ENCODE data around the gene LDAF1.
"Not testable (repeated sequence)": the region's sequence is repeated elsewhere in the genome, so short reads cannot be mapped to it uniquely, and the experiment has no call there.

The LDAF1 gene

GRCh38 chr16:21158208-21159110, at the start of gene LDAF1:
LDAF1 (plus strand) TSS chr16:21158674; CDS start chr16:21161183, 2,509 bp downstream.
- peak; percentile 73 for DNase-seq (ENCODE audit: low read depth)

- DNase-seq (ENCODE audit: low read depth): not testable (repeated sequence)
Observed at GRCh38 chr16:21115551-21115950, 42.9 kb upstream of the LDAF1 start.

GRCh38 chr16:21116148-21116693, 42.3 kb upstream of the LDAF1 start:
- DNase-seq (ENCODE audit: low read depth): no peak

GRCh38 chr16:21117567-21117966, 40.9 kb upstream of the LDAF1 start:
- DNase-seq (ENCODE audit: low read depth): no peak

- no peak for DNase-seq (ENCODE audit: low read depth)
Observed at GRCh38 chr16:21120976-21121520, 37.4 kb upstream of the LDAF1 start.

- DNase-seq (ENCODE audit: low read depth): no peak
Observed at GRCh38 chr16:21125191-21125590, 33.3 kb upstream of the LDAF1 start.

- DNase-seq (ENCODE audit: low read depth): no peak
Observed at GRCh38 chr16:21126518-21126917, 32.0 kb upstream of the LDAF1 start.

- no peak for DNase-seq (ENCODE audit: low read depth)
Observed at GRCh38 chr16:21128991-21129390, 29.5 kb upstream of the LDAF1 start.

- DNase-seq (ENCODE audit: low read depth): no peak
Observed at GRCh38 chr16:21130811-21131210, 27.7 kb upstream of the LDAF1 start.

- DNase-seq (ENCODE audit: low read depth): no peak
Observed at GRCh38 chr16:21134053-21134452, 24.4 kb upstream of the LDAF1 start.

- DNase-seq (ENCODE audit: low read depth): no peak
Observed at GRCh38 chr16:21145738-21146137, 12.7 kb upstream of the LDAF1 start.

GRCh38 chr16:21150375-21151001, 8.0 kb upstream of the LDAF1 start, which contains the start of gene DNAH3:
DNAH3 (minus strand) TSS chr16:21150846; CDS start chr16:21150319, 527 bp downstream.
- no peak for DNase-seq (ENCODE audit: low read depth)

- not testable (repeated sequence) for DNase-seq (ENCODE audit: low read depth)
Observed at GRCh38 chr16:21152160-21153030, 6.1 kb upstream of the LDAF1 start.

- not testable (repeated sequence) for DNase-seq (ENCODE audit: low read depth)
Observed at GRCh38 chr16:21153124-21153729, 5.2 kb upstream of the LDAF1 start.

- DNase-seq (ENCODE audit: low read depth): not testable (repeated sequence)
Observed at GRCh38 chr16:21156011-21156410, 2.5 kb upstream of the LDAF1 start.

- no peak for DNase-seq (ENCODE audit: low read depth)
Observed at GRCh38 chr16:21156767-21157467, 1.6 kb upstream of the LDAF1 start.

GRCh38 chr16:21157632-21158031, 842 bp upstream of the LDAF1 start:
- DNase-seq (ENCODE audit: low read depth): no peak

GRCh38 chr16:21159281-21159951, 942 bp downstream of the LDAF1 start:
- no peak for DNase-seq (ENCODE audit: low read depth)

GRCh38 chr16:21160276-21160675, 1.8 kb downstream of the LDAF1 start:
- DNase-seq (ENCODE audit: low read depth): no peak

GRCh38 chr16:21161211-21161610, 2.7 kb downstream of the LDAF1 start:
- DNase-seq (ENCODE audit: low read depth): no peak
